Upper lobe of left lung (tissue), 6 donors: ENCODE data around the gene PIAS4. TPM values are rescaled to one million over a fixed set of nuclear protein-coding genes. Genes with fewer than 3 reads are reported as not detected.
A peak's percentile ranks its signal among the peaks of the same experiment; 100 is the strongest.
"Not testable (repeated sequence)": the region's sequence is repeated elsewhere in the genome, so short reads cannot be mapped to it uniquely, and the experiment has no call there.

Experiments
- ATAC-seq, 2 donors: fragments of 200-7000 bp; cut with Tn5 transposase; one replicate each; pipeline ENCODE4 v1.9.1; 2022; ENCODE audit warnings: mild to moderate bottlenecking in 2 of 2, moderate library complexity in 2 of 2; ENCODE audit not compliant: low FRiP score in 2 of 2
- DNase-seq, 2 donors: peaks; one replicate each; pipeline ENCODE4 v3.0.0-alpha.2; 2019 to 2020
- H3K27ac ChIP-seq, 4 donors: fragments of 200-600 bp; sonication (generic); one replicate each; pipeline ENCODE4 v1.5.1; 2016 to 2019
- H3K27me3 ChIP-seq, 4 donors: fragments of 200-600 bp; sonication (generic); one replicate each; pipeline ENCODE4 v1.5.1; 2017 to 2019
- H3K36me3 ChIP-seq, 4 donors: fragments of 200-600 bp; sonication (generic); one replicate each; pipeline ENCODE4 v1.5.1; 2016 to 2019
- H3K4me1 ChIP-seq, 4 donors: fragments of 200-600 bp; sonication (generic); one replicate each; pipeline ENCODE4 v1.5.1; 2018 to 2019
- H3K4me3 ChIP-seq, 4 donors: fragments of 200-600 bp; sonication (generic); one replicate each; pipeline ENCODE4 v1.5.1; 2017 to 2019; ENCODE audit warnings: mild to moderate bottlenecking in 2 of 4, moderate library complexity in 1 of 4
- H3K9me3 ChIP-seq, 4 donors: fragments of 200-600 bp; sonication (generic); one replicate each; pipeline ENCODE4 v1.5.1; 2018 to 2019
- EP300 ChIP-seq, 4 donors: sonication (generic); formaldehyde crosslinking; IDR thresholded peaks; one replicate each; pipeline ENCODE4 v1.5.1; 2017; ENCODE audit warnings: antibody characterized with exemption in 4 of 4, control low read depth in 2 of 4
- POLR2A ChIP-seq, 4 donors: fragments of 450-650 bp; IDR thresholded peaks; one replicate each; pipeline ENCODE4 v1.5.1; 2016 to 2017; ENCODE audit warnings: antibody characterized with exemption in 4 of 4, mild to moderate bottlenecking in 2 of 4
- POLR2AphosphoS5 ChIP-seq, 2 donors: sonication (generic); formaldehyde crosslinking; IDR thresholded peaks; one replicate each; pipeline ENCODE4 v1.5.1; 2017; ENCODE audit warnings: antibody characterized with exemption in 2 of 2
- WGBS, 2 donors: methylation state at CpG; one replicate each; pipeline ENCODE4 v1.1.5; 2017 to 2018; 5-methylcytosine and 5-hydroxymethylcytosine counted together
- total RNA-seq, 6 donors: library from RNA; depleted of rRNA in 4 of 6; stranded (reverse); fragments of >200 nt in 4 of 6; gene quantifications; one replicate each; pipeline versions ENCODE4 v1.1.0 to v1.2.1, GENCODE V29; 2016 to 2021
- TF ChIP-seq, protein P1 (sequence below), 6 experiments: fragments of 450-650 bp in 4 of 6; fragments of 200-600 bp in 2 of 6; sonication (generic) in 2 of 6; IDR thresholded peaks; one replicate each; pipeline ENCODE4 v1.5.1; 2016 to 2019; ENCODE audit warnings: antibody characterized with exemption in 6 of 6
- donor health status: DM: no; HTN: no; CAD: no; lungs with moderate emphysema.
- donor health status: DM: no; HTN: yes; CAD: no; lungs with severe emphysema.

The PIAS4 gene
- total RNA-seq, 6 donors from 2014 or later: 13.7 to 53.4 (median 21.9) TPM

DNA sequence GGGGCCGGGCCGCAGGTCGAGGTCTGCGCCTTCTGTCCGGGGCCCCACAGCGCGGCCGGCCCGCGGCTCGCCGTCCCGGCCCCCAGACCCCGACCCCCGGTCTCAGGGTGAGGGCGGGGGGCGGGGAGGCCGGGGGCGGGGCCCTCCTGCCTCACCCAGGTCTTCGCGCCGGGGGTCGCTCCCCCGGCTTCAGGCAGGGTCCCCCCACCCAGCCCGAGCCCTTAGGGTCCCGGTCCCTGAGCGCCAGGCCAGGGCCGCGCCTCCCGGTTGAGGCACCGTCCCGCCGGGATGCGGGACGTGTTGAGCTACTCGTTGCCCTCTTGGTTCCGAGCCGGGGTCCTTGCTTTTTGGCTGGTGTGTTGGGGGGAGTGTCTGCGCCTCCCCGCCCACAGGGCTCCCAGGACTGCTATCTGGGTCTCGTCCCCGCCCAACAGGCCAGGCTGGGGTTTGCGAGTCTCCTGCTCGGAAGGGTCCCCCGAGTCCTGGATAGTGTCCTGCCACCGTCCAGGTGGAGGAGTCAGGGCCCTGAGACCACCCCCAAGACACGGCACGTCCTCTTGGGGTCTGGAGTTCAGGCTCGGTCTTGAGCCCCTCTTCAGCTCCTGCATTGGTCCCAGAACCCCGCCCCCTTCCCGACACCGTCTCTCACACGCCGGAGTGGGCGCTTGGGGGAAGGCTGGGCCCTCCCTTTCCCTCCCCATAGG lies 452 bp downstream of the PIAS4 start:
- TF ChIP-seq POLR2AphosphoS5 (IDR thresholded peaks at IDR 0.05): no peak
- no peak for TF ChIP-seq EP300 (IDR thresholded peaks at IDR 0.05)
- TF ChIP-seq, protein P1, sequence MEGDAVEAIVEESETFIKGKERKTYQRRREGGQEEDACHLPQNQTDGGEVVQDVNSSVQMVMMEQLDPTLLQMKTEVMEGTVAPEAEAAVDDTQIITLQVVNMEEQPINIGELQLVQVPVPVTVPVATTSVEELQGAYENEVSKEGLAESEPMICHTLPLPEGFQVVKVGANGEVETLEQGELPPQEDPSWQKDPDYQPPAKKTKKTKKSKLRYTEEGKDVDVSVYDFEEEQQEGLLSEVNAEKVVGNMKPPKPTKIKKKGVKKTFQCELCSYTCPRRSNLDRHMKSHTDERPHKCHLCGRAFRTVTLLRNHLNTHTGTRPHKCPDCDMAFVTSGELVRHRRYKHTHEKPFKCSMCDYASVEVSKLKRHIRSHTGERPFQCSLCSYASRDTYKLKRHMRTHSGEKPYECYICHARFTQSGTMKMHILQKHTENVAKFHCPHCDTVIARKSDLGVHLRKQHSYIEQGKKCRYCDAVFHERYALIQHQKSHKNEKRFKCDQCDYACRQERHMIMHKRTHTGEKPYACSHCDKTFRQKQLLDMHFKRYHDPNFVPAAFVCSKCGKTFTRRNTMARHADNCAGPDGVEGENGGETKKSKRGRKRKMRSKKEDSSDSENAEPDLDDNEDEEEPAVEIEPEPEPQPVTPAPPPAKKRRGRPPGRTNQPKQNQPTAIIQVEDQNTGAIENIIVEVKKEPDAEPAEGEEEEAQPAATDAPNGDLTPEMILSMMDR (IDR thresholded peaks at IDR 0.05): no peak
- no peak for TF ChIP-seq POLR2A (IDR thresholded peaks at IDR 0.05)
- no peaks in the 10 kb centered on the region for H3K9me3 ChIP-seq
- peak overlapping the region; percentile 88 to 99 (median 92) for H3K4me3 ChIP-seq
- ATAC-seq (peak in 1 of 2 donors; percentile 23), DNase-seq (peak in 1 of 2 donors; percentile 49)
- H3K4me1 ChIP-seq: peaks cover 29 to 56% (median 44%) of the 10 kb centered on the region in 4 donors
- peaks cover 2 to 8% (median 3%) of the 10 kb centered on the region in 4 donors for H3K36me3 ChIP-seq
- H3K27me3 ChIP-seq: no peaks in the 10 kb centered on the region
- 0 to 2% methylated on average over 7 to 18 of the region's 55 CpGs for WGBS, 2 donors
- peak overlapping the region; percentile 79 to 96 (median 86) for H3K27ac ChIP-seq

DNA sequence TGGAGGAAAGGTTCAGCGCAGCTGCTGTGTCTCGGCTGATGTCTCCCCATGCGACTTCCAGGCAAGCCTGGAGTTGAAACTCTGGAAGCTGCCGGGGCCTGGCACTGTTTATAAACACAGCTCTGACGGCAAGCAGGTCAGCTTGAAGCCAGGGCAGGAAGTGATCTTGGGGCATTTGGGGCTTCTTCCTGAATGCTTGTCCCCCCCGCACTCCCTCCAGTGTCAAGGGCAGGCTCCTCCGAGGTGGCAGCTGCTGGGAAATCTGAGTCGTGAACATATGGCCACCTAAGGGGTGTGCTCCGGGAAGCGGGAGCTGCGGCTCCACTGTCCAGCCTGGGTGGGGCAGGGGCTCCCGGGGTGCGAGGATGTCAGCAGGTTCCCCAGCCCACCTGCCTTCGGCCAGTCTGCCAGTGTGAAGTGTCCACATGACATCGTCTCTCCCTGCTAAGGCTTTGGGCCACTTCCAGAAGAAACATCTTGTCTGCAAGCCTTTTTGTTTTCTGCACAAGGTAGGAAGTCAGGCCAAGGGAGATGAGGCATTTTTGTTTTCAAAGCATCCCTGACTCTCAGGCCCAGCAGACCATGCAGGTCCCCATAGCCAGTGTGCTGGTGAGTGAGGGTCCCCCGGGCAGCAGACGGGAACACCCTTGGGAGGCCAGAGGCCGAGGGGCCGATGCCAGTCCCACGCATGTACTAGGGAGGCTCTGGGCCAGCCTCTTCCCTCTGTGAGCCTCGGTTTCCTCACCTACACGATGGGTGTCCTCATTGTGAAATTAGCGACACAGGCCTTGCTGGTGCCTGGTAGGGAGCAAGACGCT lies 2.7 kb downstream of the PIAS4 start:
- DNase-seq (no peak), ATAC-seq (no peak)
- Histone ChIP-seq H3K9me3 (no peaks in the 10 kb centered on the region), H3K4me1 (peaks cover 45 to 69% (median 55%) of the 10 kb centered on the region in 4 donors), H3K27ac (peak overlapping the region in 3 of 4 donors; percentile 30 to 96 (median 64)), H3K36me3 (peaks cover 10 to 31% (median 17%) of the 10 kb centered on the region in 4 donors), H3K27me3 (no peaks in the 10 kb centered on the region), H3K4me3 (peak overlapping the region in 1 of 4 donors; percentile 15)
- no peak for TF ChIP-seq EP300 (IDR thresholded peaks at IDR 0.05)
- TF ChIP-seq POLR2AphosphoS5 (IDR thresholded peaks at IDR 0.05): no peak
- TF ChIP-seq, protein P1 (IDR thresholded peaks at IDR 0.05): no peak
- no peak for TF ChIP-seq POLR2A (IDR thresholded peaks at IDR 0.05)
- 64 to 74% methylated on average over 8 to 22 of the region's 24 CpGs for WGBS, 2 donors

DNA sequence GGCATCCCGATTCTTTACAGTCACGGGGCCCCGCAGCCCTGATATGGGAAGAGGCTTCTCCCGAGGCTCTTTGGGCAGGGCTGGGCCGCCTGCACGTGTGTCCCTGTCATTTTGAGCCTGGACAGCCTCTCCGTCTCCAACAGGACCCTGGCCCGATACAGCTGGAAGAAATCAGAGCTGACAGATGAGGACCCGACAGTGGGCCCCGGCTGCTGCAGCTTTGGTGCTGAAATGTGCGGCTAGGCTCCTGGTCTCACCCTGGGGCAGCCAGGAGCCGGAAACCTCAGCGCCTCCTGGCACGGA lies 3.2 kb downstream of the PIAS4 start:
- Histone ChIP-seq H3K9me3 (no peaks in the 10 kb centered on the region), H3K4me3 (no peak overlapping the region), H3K27me3 (no peaks in the 10 kb centered on the region), H3K27ac (no peak overlapping the region), H3K36me3 (peaks cover 10 to 34% (median 20%) of the 10 kb centered on the region in 4 donors), H3K4me1 (peaks cover 49 to 75% (median 61%) of the 10 kb centered on the region in 4 donors)
- DNase-seq (no peak), ATAC-seq (no peak)
- 74 to 91% methylated on average over 9 to 14 of the region's 14 CpGs for WGBS, 2 donors
- no peak for TF ChIP-seq EP300 (IDR thresholded peaks at IDR 0.05)
- TF ChIP-seq POLR2AphosphoS5 (IDR thresholded peaks at IDR 0.05): no peak
- TF ChIP-seq, protein P1 (IDR thresholded peaks at IDR 0.05): no peak
- no peak for TF ChIP-seq POLR2A (IDR thresholded peaks at IDR 0.05)

DNA sequence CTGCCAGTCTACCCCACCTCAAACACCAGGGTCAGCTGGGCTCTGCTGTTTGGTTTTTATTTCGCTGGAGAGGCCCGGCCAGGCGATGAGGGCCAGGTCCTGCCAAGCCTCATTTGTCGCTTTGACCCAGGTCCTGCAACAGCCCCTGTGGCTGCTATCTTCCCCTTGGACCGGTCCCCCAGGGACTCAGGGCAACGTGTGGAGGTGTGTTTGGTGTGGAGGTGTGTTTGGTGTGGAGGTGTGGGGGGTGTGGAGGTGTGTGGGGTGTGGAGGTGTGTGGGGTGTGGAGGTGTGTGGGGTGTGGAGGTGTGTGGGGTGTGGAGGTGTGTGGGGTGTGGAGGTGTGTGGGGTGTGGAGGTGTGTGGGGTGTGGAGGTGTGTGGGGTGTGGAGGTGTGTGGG lies 3.9 kb downstream of the PIAS4 start:
- H3K27ac ChIP-seq, H3K27me3 ChIP-seq, H3K9me3 ChIP-seq, H3K4me3 ChIP-seq, ATAC-seq, DNase-seq: not testable (repeated sequence)
- 83 to 96% methylated on average over 2 to 5 of the region's 6 CpGs for whole genome bisulfite sequencing, 2 donors
- Histone ChIP-seq H3K36me3 (peaks cover 10 to 41% (median 22%) of the 10 kb centered on the region in 4 donors), H3K4me1 (peaks cover 51 to 75% (median 61%) of the 10 kb centered on the region in 4 donors)
